OCI-LY7 (cell line): ENCODE results near the gene AUTS2. TPM values are rescaled to one million over a fixed set of nuclear protein-coding genes. Genes with fewer than 3 reads are reported as not detected.

Experiments used
- BruUV-seq: library from RNA; stranded (reverse); fragments of 400-500 nt; replicated peaks from 2 replicates; lab custom pipeline; 2021; lab: Mats Ljungman, UMichigan
- CTCF ChIA-PET: fragments of 300-600 bp; sonication (Branson Sonifier 250); formaldehyde crosslinking; loops from one replicate; lab custom pipeline; 2022; ENCODE audit warnings: antibody characterized with exemption; ENCODE audit not compliant: unreplicated experiment; lab: Charles Lee
- POLR2A ChIA-PET: fragments of 300-600 bp; sonication (Branson Sonifier 250); formaldehyde crosslinking; loops from one replicate; lab custom pipeline; 2022; ENCODE audit warnings: antibody characterized with exemption; lab: Charles Lee
- DNase-seq: peaks from one replicate; pipeline ENCODE4 v3.0.0-alpha.2; 2015; ENCODE audit warnings: low spot score
- H2AFZ ChIP-seq: fragments of 200-600 bp; sonication (generic), shearing (Covaris generic); 2 replicates; pipeline ENCODE4 v1.6.1; 2014; ENCODE audit warnings: mild to moderate bottlenecking, antibody characterized with exemption, low read length, moderate library complexity
- H3K27ac ChIP-seq: fragments of 200-600 bp; sonication (generic); 2 replicates; pipeline ENCODE4 v1.5.1; 2014; ENCODE audit warnings: mixed run types, low read depth, mild to moderate bottlenecking, moderate library complexity, low read length, inconsistent platforms; ENCODE audit not compliant: poor library complexity, severe bottlenecking
- H3K36me3 ChIP-seq: fragments of 200-600 bp; sonication (generic); 2 replicates; pipeline ENCODE4 v1.6.1; 2014; ENCODE audit warnings: mild to moderate bottlenecking, antibody characterized with exemption, low read length, moderate library complexity, mixed read lengths; ENCODE audit not compliant: insufficient read depth
- H3K4me1 ChIP-seq: fragments of 200-600 bp; sonication (generic); 2 replicates; pipeline ENCODE4 v1.5.1; 2014; ENCODE audit warnings: mild to moderate bottlenecking, low read length; ENCODE audit not compliant: insufficient read depth, poor library complexity, severe bottlenecking
- H3K4me2 ChIP-seq: fragments of 200-600 bp; sonication (generic); 2 replicates; pipeline ENCODE4 v1.6.1; 2014; ENCODE audit warnings: mild to moderate bottlenecking, low read length
- H3K4me3 ChIP-seq: fragments of 200-600 bp; sonication (generic); 2 replicates; pipeline ENCODE4 v1.5.1; 2014; ENCODE audit warnings: mild to moderate bottlenecking, low read depth, low read length; ENCODE audit not compliant: poor library complexity, severe bottlenecking
- H3K79me2 ChIP-seq: fragments of 200-600 bp; sonication (generic); 2 replicates; pipeline ENCODE4 v1.6.1; 2016; ENCODE audit warnings: low read depth, mild to moderate bottlenecking, low read length, moderate library complexity, mixed read lengths; ENCODE audit not compliant: insufficient read depth
- H3K9me2 ChIP-seq: fragments of 200-600 bp; sonication (generic); 2 replicates; pipeline ENCODE4 v1.6.1; 2016; ENCODE audit warnings: mild to moderate bottlenecking, low read length, mixed read lengths; ENCODE audit not compliant: insufficient read depth
- H3K9me3 ChIP-seq: fragments of 200-600 bp; sonication (generic); 2 replicates; pipeline ENCODE4 v1.6.1; 2014; ENCODE audit warnings: mild to moderate bottlenecking, mixed run types, low read length, mixed read lengths
- H4K20me1 ChIP-seq: fragments of 200-600 bp; sonication (generic); 2 replicates; pipeline ENCODE4 v1.6.1; 2014; ENCODE audit warnings: mild to moderate bottlenecking, antibody characterized with exemption, low read length, moderate library complexity, mixed read lengths; ENCODE audit not compliant: insufficient read depth
- CTCF ChIP-seq: fragments of 200-600 bp; sonication (generic); conservative IDR thresholded peaks from 2 replicates; pipeline ENCODE4 v1.5.1; 2014; ENCODE audit warnings: mild to moderate bottlenecking, antibody characterized with exemption, low read length, moderate library complexity, mixed read lengths
- EZH2phosphoT487 ChIP-seq: fragments of 200-600 bp; sonication (generic); IDR thresholded peaks from 2 replicates; pipeline ENCODE4 v1.6.1; 2018; ENCODE audit warnings: low read depth, borderline replicate concordance, mild to moderate bottlenecking, mixed run types, antibody characterized with exemption, low read length, moderate library complexity, mixed read lengths
- intact Hi-C: fragments of 100-400 bp; cut with micrococcal nuclease; formaldehyde crosslinking; loops from one replicate; pipeline ENCODE4 v1.10.0; 2022; ENCODE audit not compliant: unreplicated experiment
- total RNA-seq, 2 experiments: library from RNA; depleted of rRNA in 1 of 2; stranded (reverse); fragments of >200 nt in 1 of 2; shearing (Covaris generic) in 1 of 2; gene quantifications; 2 replicates each; pipeline ENCODE4 v1.2.3, GENCODE V29; 2014 to 2022

The AUTS2 gene
- total RNA-seq, 2 experiments from 2014 or later: 37.9 to 78.5 TPM

GRCh38 chr7:69762821-69763352 lies 164.6 kb downstream of the AUTS2 start:
- 0 out of 2 replicates have a peak, but pooled peaks cover 3% of the 10 kb centered on the region for H4K20me1 ChIP-seq
- intact Hi-C loops: no loop called here
- ChIA-PET CTCF (no interaction called here), POLR2A (interaction anchor here (0.5 to 1.4 kb wide), 6 partner anchors 10 to 414 kb away, joined by 3 to 7 read pairs (median 3); no protein-coding TSS in a partner anchor)
- no TSS peak for BruUV-seq
- no peak overlapping the region for H3K27ac ChIP-seq
- no peaks in the 10 kb centered on the region for H3K9me3 ChIP-seq
- H3K4me3 ChIP-seq: no peak overlapping the region
- no peak for DNase-seq
- H3K36me3 ChIP-seq: no peaks in the 10 kb centered on the region; the same call in 1 of the 2 replicates
- peak overlapping the region; percentile 51 for H3K4me2 ChIP-seq
- H2AFZ ChIP-seq: no peak overlapping the region
- peaks cover 65% of the 10 kb centered on the region; the same call in 1 of the 2 replicates for H3K79me2 ChIP-seq
- no peaks in the 10 kb centered on the region for H3K9me2 ChIP-seq
- TF ChIP-seq EZH2phosphoT487 (no peak), CTCF (no peak)
- peaks cover 36% of the 10 kb centered on the region for H3K4me1 ChIP-seq

- CTCF ChIA-PET: no interaction called here
- no peak for DNase-seq
- intact Hi-C loops: no loop called here
- H2AFZ ChIP-seq: no peak overlapping the region
- TF ChIP-seq CTCF (no peak), EZH2phosphoT487 (no peak)
- peaks cover 64% of the 10 kb centered on the region; the same call in 1 of the 2 replicates for H3K79me2 ChIP-seq
- no peaks in the 10 kb centered on the region for H3K9me2 ChIP-seq
- no peaks in the 10 kb centered on the region; the same call in 1 of the 2 replicates for H3K36me3 ChIP-seq
- no peaks in the 10 kb centered on the region for H3K9me3 ChIP-seq
- peak overlapping the region; percentile 51 for H3K4me2 ChIP-seq
- POLR2A ChIA-PET: interaction anchor here (1.0 to 1.4 kb wide), 2 partner anchors 55 to 255 kb away, joined by 3 to 4 read pairs; no protein-coding TSS in a partner anchor
- no peak overlapping the region for H3K27ac ChIP-seq
- H3K4me3 ChIP-seq: no peak overlapping the region
- BruUV-seq: no TSS peak
- peaks cover 36% of the 10 kb centered on the region for H3K4me1 ChIP-seq
- no peaks in the 10 kb centered on the region for H4K20me1 ChIP-seq
These were observed 165.2 kb downstream of the AUTS2 start for GRCh38 chr7:69763513-69763912.

- no peak overlapping the region for H3K4me2 ChIP-seq
- H3K4me1 ChIP-seq: peaks cover 36% of the 10 kb centered on the region
- ChIA-PET POLR2A (interaction anchor here (0.7 to 1.0 kb wide), 3 partner anchors 53 to 1255 kb away, joined by 3 to 4 read pairs (median 3); no protein-coding TSS in a partner anchor), CTCF (no interaction called here)
- H3K9me2 ChIP-seq: no peaks in the 10 kb centered on the region
- H3K27ac ChIP-seq: no peak overlapping the region
- H3K36me3 ChIP-seq: no peaks in the 10 kb centered on the region; the same call in 1 of the 2 replicates
- no peaks in the 10 kb centered on the region for H3K9me3 ChIP-seq
- no peak for DNase-seq
- intact Hi-C loops: no loop called here
- no peaks in the 10 kb centered on the region for H4K20me1 ChIP-seq
- no TSS peak for BruUV-seq
- peaks cover 64% of the 10 kb centered on the region; the same call in 1 of the 2 replicates for H3K79me2 ChIP-seq
- TF ChIP-seq CTCF (no peak), EZH2phosphoT487 (no peak)
- no peak overlapping the region for H2AFZ ChIP-seq
- no peak overlapping the region for H3K4me3 ChIP-seq
These were observed 165.9 kb downstream of the AUTS2 start for GRCh38 chr7:69764147-69764546.
